ENCODE results near the gene PAF1. TPM values are rescaled to one million over a fixed set of nuclear protein-coding genes. Genes with fewer than 3 reads are reported as not detected.

Gene PAF1
- total RNA-seq, 2 experiments from 2014 or later, result 43.6 to 44.0 TPM

DNA sequence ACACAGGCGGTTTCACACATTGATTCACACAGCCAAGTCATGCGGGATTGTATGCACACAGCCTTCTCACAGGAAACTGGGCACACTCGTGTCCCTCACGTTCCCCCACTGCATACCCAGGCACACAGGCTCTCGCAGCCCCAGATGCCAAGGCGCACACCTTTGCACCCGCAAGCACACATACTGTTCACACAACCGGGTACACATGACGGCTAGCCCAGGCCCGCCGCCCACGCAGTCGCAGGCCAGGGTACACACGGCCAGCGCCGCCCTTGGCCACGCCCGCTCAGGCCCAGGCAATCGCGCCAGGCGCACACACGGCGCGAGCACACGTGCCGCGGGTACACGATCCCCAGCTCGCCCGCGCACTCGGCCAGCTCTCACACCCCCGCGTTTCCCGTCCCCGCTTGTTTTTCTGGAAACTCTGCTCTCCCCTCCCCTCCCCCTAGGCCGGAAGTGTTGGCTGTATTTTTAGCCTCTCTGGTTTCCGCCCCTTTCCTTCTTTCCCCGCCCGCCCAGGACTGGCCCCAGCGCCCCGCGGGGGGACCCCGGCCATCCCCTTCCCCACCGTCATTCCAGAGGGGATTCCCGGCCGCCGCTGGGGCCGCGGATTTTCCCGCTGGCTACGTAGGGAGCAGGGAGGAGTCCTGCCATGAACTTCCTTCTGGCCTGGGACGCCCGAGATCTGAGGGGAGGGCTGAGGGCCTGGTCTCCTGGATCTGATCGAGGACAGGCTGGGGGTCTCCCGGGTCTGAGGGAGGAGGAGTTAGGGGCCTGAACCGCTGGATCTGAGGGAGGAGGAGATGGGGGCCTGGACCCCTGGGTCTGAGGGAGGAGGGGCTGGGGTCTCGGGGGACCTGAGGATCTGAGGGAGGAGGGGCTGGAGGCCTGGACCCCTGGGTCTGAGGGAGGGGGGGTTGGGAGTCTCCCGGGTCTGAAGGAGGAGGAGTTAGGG is 11.7 kb upstream of the PAF1 start:
- peak overlapping the region; percentile 83 for H3K4me3 Mint-ChIP-seq
- H3K36me3 Mint-ChIP-seq, result peaks cover 17% of the 10 kb centered on the region
- H3K27me3 Mint-ChIP-seq, result no peaks in the 10 kb centered on the region
- peak; percentile 83 for DNase-seq
- H3K9me3 Mint-ChIP-seq, result peaks cover 1% of the 10 kb centered on the region
- H3K27ac Mint-ChIP-seq, result peak overlapping the region; percentile 97
- H3K4me1 Mint-ChIP-seq, result peaks cover 59% of the 10 kb centered on the region

DNA sequence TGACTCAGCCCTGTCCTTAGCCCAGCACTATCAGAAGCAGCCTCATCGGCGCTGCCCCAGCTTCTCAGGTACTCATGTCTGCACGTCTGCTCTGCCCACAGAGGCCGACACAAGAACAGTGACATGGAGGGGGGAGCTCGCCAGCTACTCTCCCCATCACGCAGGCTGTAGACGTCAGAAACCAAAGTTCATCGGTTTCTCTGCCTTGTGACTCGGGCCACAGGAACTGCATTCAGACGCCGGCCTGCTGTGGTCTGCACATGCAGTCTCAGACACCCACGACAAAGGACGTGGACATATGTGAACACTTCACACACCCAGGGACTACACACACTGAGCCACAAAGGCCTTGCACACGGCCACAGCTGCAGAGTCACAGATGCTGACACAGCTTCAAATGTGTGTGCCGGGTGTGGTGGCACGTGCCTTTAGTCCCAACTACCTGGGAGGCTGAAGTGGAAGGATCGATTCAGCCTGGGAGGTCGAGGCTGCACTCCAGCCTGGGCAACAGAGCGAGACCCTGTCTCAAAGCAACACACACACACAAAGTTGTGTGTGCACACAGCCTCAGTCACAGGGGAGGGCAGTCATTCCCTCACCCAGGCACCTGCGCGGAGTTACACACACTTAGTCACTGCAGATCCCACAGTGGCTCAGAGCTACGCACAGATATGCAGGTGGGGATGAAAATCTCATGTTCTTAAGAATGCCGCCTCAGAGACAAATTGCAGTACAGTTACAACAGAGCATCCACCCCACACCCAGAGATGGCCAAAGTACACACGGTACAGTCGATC is 10.8 kb upstream of the PAF1 start:
- Mint-ChIP-seq H3K27ac (peak overlapping the region; percentile 97), H3K4me1 (peaks cover 64% of the 10 kb centered on the region), H3K9me3 (peaks cover 1% of the 10 kb centered on the region), H3K27me3 (no peaks in the 10 kb centered on the region), H3K36me3 (peaks cover 13% of the 10 kb centered on the region), H3K4me3 (peak overlapping the region; percentile 83)
- DNase-seq, result peak; percentile 81

DNA sequence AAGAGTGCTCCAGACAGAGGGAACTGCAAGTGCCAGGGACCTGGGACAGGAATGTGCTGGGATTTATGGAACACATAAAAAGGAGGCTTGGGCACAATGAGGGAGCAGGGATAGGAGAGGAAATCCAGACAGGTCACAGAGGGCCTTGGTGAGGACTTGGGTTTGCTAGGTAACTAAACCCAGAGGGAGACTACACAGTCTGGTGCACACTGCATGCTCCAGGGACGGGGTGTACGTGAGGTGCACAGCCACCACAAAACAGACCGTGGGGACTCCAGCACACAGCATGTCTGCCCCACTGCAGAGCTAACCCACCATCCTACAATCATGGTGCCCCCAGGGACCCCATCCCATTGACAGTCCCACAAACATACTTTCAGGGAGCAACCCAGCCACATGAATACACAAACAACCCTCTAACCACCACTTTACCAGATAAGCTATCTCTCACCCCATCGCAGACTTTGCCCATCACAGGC is 10.2 kb upstream of the PAF1 start:
- no peak for DNase-seq
- Mint-ChIP-seq H3K27ac (peak overlapping the region; percentile 97), H3K9me3 (peaks cover 1% of the 10 kb centered on the region), H3K4me1 (peaks cover 62% of the 10 kb centered on the region), H3K4me3 (peak overlapping the region; percentile 83), H3K27me3 (no peaks in the 10 kb centered on the region), H3K36me3 (peaks cover 13% of the 10 kb centered on the region)

DNA sequence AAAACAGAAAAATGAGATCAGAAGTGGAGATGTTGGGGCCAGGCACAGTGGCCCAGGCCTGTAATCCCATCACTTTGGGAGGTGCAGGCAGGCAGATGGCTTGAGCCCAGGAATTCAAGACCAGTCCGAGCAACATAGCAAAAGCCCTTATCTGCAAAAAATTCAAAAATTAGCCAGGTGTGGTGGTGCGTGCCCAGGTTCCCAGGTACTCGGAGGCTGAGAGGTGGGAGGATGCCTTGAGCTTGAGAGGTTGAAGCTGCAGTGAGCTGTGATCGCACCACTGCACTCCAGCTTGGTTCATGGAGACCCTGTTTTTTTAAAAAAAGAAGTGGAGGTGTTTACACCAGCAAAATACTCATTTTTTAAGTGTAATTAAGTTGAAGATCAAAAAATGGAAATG is 9.2 kb upstream of the PAF1 start:
- Mint-ChIP-seq H3K36me3 (peaks cover 16% of the 10 kb centered on the region), H3K27ac (peak overlapping the region; percentile 61), H3K4me3 (no peak overlapping the region), H3K4me1 (peaks cover 58% of the 10 kb centered on the region), H3K9me3 (peaks cover 1% of the 10 kb centered on the region), H3K27me3 (no peaks in the 10 kb centered on the region)
- no peak for DNase-seq

DNA sequence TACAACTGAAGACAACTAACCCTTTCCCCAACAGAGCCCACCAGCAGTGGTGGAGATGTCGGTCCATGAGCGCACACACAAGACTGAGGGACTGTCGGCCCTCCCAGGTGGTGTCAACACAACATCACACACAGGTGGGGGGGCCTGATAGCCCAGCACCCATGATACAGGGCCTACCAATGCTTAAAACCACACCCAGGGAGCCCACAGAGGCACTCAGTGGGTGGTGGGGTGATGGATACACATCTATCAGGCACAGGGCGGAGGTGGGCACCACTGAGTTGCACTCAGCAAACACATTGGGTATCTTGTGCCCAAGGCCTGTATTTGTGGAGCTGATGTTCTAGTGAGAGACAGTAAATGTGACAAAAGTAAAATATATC is 8.8 kb upstream of the PAF1 start:
- no peak overlapping the region for H3K4me3 Mint-ChIP-seq
- H3K9me3 Mint-ChIP-seq, result peaks cover 1% of the 10 kb centered on the region
- DNase-seq, result no peak
- peak overlapping the region; percentile 61 for H3K27ac Mint-ChIP-seq
- peaks cover 17% of the 10 kb centered on the region for H3K36me3 Mint-ChIP-seq
- no peaks in the 10 kb centered on the region for H3K27me3 Mint-ChIP-seq
- H3K4me1 Mint-ChIP-seq, result peaks cover 56% of the 10 kb centered on the region

DNA sequence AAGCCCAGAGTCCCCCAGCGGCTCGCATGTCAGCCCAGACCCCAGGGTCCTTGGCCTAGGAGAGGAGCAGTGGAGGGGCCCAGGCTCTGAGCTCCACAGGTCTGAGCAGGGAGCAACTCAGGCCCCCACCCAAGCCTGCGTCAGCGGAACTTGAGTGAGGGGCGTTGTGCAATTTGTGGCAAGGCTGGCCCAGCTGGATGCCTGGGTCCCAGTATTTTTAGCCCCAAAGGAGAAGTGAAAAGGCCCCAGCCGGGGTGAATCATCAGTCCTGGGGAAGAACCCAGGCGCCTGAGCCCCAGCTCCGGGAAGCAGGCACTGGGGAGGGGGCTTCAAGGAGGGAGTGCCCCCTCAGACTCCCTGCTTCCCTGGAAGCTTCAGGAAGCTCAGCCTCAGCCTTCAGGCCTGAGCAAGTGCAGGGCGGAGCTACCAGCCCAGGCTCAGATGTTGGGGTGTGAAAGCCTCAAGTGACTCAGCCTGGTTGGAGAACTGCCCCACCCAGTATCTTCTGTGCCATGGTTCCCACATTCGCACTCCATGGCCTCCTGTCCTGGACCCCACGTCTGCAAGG is 7.5 kb upstream of the PAF1 start:
- peak; percentile 63 for DNase-seq
- H3K27ac Mint-ChIP-seq, result peak overlapping the region; percentile 79
- no peaks in the 10 kb centered on the region for H3K27me3 Mint-ChIP-seq
- peaks cover 1% of the 10 kb centered on the region for H3K9me3 Mint-ChIP-seq
- peaks cover 21% of the 10 kb centered on the region for H3K36me3 Mint-ChIP-seq
- H3K4me1 Mint-ChIP-seq, result peaks cover 57% of the 10 kb centered on the region
- H3K4me3 Mint-ChIP-seq, result peak overlapping the region; percentile 6

DNA sequence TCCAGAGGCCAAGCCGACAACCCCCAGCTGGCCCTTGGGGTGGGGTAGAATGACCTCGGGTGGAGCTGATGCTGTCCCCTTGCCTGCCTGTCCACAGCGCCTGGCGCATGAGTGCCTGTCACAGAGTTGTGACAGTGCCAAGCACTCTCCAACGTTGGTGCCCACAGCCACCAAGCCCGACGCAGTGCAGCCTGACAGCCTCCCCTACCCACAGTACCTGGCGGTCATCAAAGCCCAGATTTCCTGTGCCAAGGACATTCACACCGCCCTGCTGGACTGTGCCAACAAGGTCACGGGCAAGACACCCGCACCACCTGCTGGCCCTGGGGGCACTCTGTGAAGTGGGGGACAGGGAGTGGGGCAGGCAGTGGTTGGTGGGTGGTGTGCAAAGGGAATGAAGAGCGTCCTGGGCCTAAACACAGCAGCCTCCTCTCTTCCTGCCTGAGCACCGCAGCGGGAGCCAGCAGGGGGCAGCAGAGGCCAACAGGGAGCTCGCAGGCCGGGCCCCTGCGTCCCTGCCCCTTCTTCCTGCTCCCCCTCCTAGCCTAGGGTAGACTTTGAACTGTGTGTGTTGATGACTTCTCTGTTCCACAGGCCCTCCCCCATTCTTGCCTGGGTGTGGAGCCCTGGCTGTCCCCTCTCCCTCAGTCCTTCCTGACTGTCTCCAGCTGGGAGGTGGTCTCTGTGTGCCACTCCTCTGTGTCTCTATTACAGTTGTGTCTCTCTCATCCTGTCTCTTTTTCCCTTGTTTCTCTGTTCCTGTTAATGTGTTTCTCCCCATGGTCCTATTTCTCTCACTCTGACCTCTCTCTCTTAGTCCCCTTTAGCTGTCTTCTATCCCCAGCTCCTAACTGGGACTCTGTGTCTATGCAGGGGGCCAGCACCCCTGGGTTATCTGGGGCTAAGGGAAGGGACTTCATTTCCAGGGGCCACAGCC is 6.7 kb upstream of the PAF1 start:
- DNase-seq, result peak; percentile 94
- Mint-ChIP-seq H3K9me3 (peaks cover 1% of the 10 kb centered on the region), H3K4me3 (peak overlapping the region; percentile 6), H3K27me3 (no peaks in the 10 kb centered on the region), H3K36me3 (peaks cover 21% of the 10 kb centered on the region), H3K4me1 (peaks cover 58% of the 10 kb centered on the region), H3K27ac (peak overlapping the region; percentile 79)

DNA sequence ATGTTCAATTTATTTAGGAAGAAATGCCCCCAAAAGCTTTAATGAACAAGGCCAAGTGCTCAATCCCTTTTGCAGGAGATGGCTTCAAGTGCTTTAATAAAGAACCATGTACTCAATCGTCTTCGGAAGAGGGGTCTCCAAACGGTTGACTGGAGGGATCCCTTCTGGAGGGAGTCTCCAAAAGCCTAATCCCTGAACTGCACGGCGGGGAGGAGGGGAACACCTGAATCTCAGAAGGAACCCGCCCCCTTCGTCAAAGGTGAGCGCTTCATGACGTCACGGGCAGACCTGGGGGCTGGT is 505 bp downstream of the PAF1 start:
- DNase-seq, result no peak
- Mint-ChIP-seq H3K4me3 (peak overlapping the region; percentile 99), H3K36me3 (peaks cover 23% of the 10 kb centered on the region), H3K27me3 (no peaks in the 10 kb centered on the region), H3K4me1 (peaks cover 33% of the 10 kb centered on the region), H3K9me3 (no peaks in the 10 kb centered on the region), H3K27ac (peak overlapping the region; percentile 98)

DNA sequence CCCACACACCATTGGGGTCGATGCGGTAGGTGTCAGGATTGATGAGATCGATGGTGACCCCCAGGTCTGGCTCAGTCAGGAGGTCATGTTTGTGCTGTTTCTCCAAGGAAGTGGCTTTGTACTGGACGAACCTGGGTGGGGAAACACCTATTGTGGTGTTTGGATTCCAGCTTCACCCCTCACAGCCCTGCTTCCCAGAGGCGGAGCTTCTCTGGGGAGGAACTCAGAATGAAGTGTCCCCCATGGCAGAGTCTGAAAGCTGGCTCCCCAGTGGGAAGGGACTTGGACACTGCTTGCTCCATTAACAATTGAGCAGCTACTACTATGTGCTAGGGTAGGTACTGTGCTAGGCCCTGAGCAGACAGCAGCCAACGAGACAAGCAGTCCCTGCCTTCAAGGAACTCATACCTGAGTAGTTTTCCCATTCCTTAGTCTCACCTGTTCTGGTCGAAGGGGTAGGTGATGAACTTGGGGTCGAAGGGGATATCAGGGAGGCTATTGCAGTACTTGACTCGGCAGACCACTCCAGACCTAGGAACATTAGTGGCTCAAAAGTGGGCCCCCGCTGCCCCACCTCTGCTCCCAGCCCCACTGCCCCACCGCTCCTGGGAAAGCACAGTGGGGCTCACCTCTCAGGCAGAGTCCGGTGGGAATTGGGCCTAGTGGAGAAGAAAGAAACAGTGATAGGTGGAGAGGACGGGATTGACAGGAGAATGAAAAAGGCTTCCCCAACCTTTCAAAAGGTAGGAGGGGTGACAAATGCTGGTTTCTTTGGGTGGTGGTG is 1.1 kb downstream of the PAF1 start:
- Mint-ChIP-seq H3K9me3 (no peaks in the 10 kb centered on the region), H3K4me1 (peaks cover 28% of the 10 kb centered on the region), H3K36me3 (peaks cover 18% of the 10 kb centered on the region), H3K27ac (peak overlapping the region; percentile 98), H3K27me3 (no peaks in the 10 kb centered on the region), H3K4me3 (peak overlapping the region; percentile 99)
- DNase-seq, result no peak

DNA sequence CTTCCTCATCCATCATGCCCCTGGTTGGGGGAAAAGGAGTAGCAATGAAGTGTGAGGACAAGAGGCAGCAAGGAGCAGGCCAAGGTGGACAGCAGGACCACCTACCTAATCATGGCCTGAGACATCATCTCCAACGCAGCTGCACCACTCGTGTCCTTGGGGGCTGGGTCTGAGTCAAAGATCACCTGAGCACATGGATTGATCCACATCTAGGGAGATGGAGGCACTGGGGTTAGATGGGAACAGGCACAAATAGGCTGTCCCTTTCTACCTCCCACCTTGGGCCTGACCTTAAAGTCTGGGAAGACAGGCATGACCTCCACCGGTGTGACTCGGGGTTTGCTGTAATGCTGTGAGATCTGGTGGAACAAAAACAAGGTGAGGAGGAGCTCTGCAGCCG is 2.2 kb downstream of the PAF1 start:
- Mint-ChIP-seq H3K9me3 (no peaks in the 10 kb centered on the region), H3K27me3 (no peaks in the 10 kb centered on the region), H3K27ac (peak overlapping the region; percentile 30), H3K4me3 (no peak overlapping the region), H3K4me1 (peaks cover 22% of the 10 kb centered on the region), H3K36me3 (peaks cover 15% of the 10 kb centered on the region)
- no peak for DNase-seq

DNA sequence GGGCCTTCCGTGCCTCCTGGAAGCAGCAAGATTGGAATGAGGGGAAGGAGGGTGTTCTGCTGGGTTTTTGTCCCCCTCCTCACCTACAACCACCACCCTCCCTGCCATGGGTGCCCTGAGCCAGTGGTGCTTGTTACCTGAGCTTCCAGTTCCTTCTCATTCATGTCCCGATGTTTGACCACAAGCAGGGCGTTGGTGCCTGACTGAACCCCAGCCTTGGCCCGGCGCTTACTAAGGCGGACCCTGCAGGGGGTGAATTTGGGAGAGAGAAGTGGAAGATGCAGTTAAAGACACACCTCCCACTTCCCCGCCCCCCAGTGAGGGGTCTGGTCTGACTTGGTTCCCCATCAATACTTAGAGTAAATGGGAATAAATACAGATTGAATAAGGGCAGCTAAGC is 4.3 kb downstream of the PAF1 start:
- Mint-ChIP-seq H3K36me3 (peaks cover 15% of the 10 kb centered on the region), H3K9me3 (no peaks in the 10 kb centered on the region), H3K4me3 (no peak overlapping the region), H3K27me3 (no peaks in the 10 kb centered on the region), H3K27ac (no peak overlapping the region), H3K4me1 (peaks cover 14% of the 10 kb centered on the region)
- DNase-seq, result no peak

DNA sequence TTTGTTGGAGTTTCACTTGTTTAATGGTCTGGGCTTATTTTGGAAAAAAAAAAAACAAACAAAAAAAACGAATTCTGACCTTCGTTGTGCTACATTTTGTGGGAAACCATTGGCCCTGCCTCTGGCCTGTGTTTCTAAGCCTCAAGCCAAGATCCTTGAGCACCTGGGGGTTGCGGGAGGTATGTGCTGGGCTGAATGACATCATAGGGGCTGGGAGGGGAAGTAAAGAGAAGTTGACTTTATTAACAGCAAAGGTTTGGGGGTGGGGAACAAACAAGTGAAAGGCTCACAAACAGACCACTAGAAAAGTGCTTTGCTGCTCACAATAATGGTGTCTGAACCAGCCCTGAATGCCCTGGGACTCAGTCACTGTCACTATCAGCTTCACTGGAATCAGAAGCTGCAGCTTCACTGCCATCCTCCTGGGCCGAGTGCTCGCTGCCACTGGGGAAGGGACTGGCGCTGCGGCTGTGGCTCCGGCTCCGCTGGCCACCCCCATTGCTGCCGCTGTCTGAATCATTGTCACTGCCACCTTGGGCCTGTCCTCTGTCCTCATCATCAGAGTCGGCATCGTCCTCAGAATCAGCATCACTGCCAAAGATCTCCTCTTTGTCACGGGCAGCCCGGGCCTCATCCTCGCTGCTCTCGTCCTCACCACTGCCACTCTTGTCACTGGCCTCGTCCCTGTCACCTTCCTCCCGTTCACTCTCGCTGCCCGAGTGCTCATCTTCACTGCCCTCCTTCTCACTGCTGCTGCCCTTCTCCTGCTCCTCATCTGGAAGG is 5.1 kb downstream of the PAF1 start:
- Mint-ChIP-seq H3K36me3 (peaks cover 17% of the 10 kb centered on the region), H3K4me3 (no peak overlapping the region), H3K9me3 (no peaks in the 10 kb centered on the region), H3K4me1 (peaks cover 14% of the 10 kb centered on the region), H3K27ac (no peak overlapping the region), H3K27me3 (no peaks in the 10 kb centered on the region)
- no peak for DNase-seq

Data from activated naive CD8-positive, alpha-beta T cell treated with anti-CD3 and anti-CD28 coated beads for 36 hours (primary cell).